Adrenal gland (tissue), 5 donors: ENCODE data around the gene ZNF800.

Source experiments
- CTCF ChIP-seq, 6 experiments: fragments of 450-650 bp in 4 of 6; fragments of 200-600 bp in 2 of 6; sonication (generic) in 1 of 6; IDR thresholded peaks; 1 replicate in 5 of 6; 2 replicates in 1 of 6; pipeline versions ENCODE4 v1.5.1 to v1.8.0; 2016 to 2021; ENCODE audit warnings: antibody characterized with exemption in 6 of 6, mild to moderate bottlenecking in 2 of 6, moderate library complexity in 1 of 6
- POLR2A ChIP-seq, 2 donors: fragments of 450-650 bp; IDR thresholded peaks; one replicate each; pipeline ENCODE4 v1.6.1; 2017; ENCODE audit warnings: antibody characterized with exemption in 2 of 2, mild to moderate bottlenecking in 2 of 2, moderate library complexity in 1 of 2
- donor health status: DM: no; HTN: no; CAD: no.

- TF ChIP-seq CTCF (IDR thresholded peaks at IDR 0.05): no peak
- no peak for TF ChIP-seq POLR2A (IDR thresholded peaks at IDR 0.05)
These were observed 14.0 kb downstream of the ZNF800 start for GRCh38 chr7:127378537-127378936.
